HG02798 (cell line): ENCODE results near the gene C2orf81.

Experiments
- ATAC-seq: cut with Tn5 transposase; IDR thresholded peaks from one replicate; pipeline ENCODE4 v1.9.1; 2021; ENCODE audit warnings: mild to moderate bottlenecking; ENCODE audit not compliant: unreplicated experiment, poor library complexity

C2orf81 gene

DNA sequence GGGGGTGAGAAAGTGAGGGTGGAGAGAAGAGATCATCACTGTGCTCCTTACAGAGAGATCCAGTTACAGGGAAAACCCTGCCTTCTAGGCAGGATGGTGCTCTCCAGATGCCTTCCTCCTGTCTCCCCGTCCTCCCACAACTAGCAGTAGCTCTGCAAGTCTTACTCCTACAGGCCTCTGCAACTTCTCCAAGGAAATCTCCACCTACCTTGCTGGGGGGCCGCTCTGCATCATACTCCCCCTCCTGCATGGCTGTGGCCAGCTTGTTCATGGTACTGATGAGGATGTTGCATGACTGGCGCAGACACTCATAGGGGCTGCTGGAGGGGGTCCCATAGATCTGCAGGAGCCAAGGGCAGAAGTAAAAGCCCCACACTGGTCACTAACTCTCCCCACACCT is 55.4 kb downstream of the C2orf81 start:
- no peak for ATAC-seq

DNA sequence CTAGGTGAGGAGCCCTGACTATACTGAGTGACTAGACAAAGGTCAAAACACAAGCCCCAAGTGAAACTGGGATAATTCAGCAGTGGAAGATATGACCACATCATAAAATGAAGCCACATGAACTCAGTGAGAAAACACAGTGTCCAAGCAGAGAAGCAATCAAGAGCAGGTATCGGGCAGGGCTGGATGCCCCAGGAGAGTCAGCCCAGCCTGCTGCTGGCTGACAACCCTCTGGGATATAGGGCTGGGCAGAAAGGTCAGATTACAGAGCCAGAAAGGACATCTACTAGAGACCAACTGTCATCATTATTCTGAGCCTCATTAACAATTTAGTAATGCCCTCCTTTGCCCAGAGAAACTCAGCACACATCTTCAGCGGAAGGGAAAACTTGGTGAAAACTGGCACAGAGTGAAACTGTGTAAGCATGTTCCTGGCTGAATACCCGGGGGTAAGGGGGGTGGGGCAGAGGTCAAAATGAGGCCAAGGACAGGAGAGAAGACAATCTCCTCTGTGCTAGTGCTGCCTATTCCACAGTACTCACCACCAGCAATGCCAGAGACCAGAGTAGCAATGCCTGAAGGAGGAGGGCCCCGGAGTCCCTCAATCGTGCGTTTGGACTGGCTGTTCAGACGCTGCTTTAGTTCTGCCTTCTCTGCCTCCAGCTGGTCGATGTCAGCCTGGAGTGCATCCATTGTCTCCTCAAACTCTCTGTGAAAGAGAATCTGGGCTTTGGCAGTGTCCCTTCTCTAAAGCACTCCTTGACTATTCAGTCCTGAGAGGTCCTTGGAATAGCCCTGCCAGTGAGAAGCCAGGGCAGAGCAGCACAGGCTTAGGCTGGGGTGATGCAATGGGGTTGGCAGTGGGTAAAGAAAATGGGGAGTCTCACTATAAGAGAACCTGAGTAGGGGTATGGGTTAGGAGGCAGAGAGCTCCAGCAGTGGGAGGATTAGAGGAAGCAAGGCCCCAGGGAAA is 56.6 kb downstream of the C2orf81 start:
- ATAC-seq: no peak
